Activated T-helper 2 cell treated with anti-CD3 and anti-CD28 coated beads, Interferon-gamma antibody, Interleukin-2, Interleukin-4, amounts not matched to agents 10 μg/mL and 5 μg/mL and 100 μg/mL, durations not matched to agents 14 hours and 24 hours and 36 hours (primary cell): ENCODE measurements around the gene CR1. TPM values are rescaled to one million over a fixed set of nuclear protein-coding genes. Genes with fewer than 3 reads are reported as not detected.
A peak's percentile ranks its signal among the peaks of the same experiment; 100 is the strongest.

Source experiments
- DNase-seq: peaks from one replicate; pipeline ENCODE4 v3.0.0; 2021; ENCODE audit warnings: low spot score
- H3K27ac Mint-ChIP-seq: one replicate; pipeline ENCODE4 v1.8.0; 2021; ENCODE audit warnings: mixed read lengths
- H3K27me3 Mint-ChIP-seq: one replicate; pipeline ENCODE4 v1.8.0; 2021; ENCODE audit warnings: low read depth, mixed read lengths
- H3K36me3 Mint-ChIP-seq: one replicate; pipeline ENCODE4 v1.8.0; 2021; ENCODE audit warnings: low read depth, mixed read lengths
- H3K4me1 Mint-ChIP-seq: one replicate; pipeline ENCODE4 v1.8.0; 2021; ENCODE audit warnings: low read depth, mixed read lengths
- H3K4me3 Mint-ChIP-seq: one replicate; pipeline ENCODE4 v1.8.0; 2021; ENCODE audit warnings: low read depth, mild to moderate bottlenecking, moderate library complexity, mixed read lengths
- H3K9me3 Mint-ChIP-seq: one replicate; pipeline ENCODE4 v1.8.0; 2021; ENCODE audit warnings: mixed read lengths
- intact Hi-C: fragments of 100-400 bp; cut with micrococcal nuclease; formaldehyde crosslinking; loops from one replicate; pipeline ENCODE4 v1.15.1; 2023
- total RNA-seq: library from RNA; stranded (reverse); gene quantifications from 2 replicates; pipeline ENCODE4 v1.2.3, GENCODE V29; 2022

The CR1 gene
- total RNA-seq, 1 donor from 2014 or later: not detected

DNA sequence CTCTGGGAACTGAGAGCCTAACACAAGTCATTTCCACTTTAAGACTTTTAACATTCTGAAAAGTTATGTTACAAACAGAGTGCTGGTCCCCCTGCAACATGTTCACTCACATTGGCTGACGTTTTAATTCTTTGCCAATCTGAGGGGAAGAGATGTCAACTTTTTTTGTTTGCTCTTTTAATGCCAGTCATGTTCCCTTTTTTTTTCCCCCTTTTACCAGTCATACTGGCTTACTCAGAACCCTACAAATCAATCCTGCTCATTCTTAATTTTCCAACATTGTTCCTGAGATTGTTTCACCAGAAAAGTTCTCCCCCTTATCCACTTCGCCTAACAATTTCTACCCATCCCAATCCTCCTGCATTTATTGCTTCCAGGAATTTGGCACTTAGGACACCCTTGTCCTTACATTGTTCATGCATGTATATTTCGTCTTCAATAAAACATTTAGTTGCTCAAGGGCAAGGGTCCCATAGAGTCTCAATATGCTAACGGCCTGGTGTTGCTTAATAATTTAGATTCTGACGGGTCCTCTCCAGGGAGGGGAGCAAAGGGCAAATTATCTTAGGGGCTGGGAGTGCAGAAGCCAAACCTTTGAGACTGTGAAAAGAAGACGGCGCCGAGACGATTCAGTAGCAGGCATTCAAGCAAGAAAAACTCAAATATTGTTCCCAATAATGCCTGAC, 148.4 kb downstream of the CR1 start:
- Mint-ChIP-seq H3K27me3 (peaks cover 51% of the 10 kb centered on the region), H3K4me1 (peaks cover 7% of the 10 kb centered on the region), H3K27ac (no peak overlapping the region), H3K36me3 (no peaks in the 10 kb centered on the region), H3K4me3 (peak overlapping the region; percentile 62), H3K9me3 (no peaks in the 10 kb centered on the region)
- intact Hi-C loops: no loop called here
- no peak for DNase-seq

DNA sequence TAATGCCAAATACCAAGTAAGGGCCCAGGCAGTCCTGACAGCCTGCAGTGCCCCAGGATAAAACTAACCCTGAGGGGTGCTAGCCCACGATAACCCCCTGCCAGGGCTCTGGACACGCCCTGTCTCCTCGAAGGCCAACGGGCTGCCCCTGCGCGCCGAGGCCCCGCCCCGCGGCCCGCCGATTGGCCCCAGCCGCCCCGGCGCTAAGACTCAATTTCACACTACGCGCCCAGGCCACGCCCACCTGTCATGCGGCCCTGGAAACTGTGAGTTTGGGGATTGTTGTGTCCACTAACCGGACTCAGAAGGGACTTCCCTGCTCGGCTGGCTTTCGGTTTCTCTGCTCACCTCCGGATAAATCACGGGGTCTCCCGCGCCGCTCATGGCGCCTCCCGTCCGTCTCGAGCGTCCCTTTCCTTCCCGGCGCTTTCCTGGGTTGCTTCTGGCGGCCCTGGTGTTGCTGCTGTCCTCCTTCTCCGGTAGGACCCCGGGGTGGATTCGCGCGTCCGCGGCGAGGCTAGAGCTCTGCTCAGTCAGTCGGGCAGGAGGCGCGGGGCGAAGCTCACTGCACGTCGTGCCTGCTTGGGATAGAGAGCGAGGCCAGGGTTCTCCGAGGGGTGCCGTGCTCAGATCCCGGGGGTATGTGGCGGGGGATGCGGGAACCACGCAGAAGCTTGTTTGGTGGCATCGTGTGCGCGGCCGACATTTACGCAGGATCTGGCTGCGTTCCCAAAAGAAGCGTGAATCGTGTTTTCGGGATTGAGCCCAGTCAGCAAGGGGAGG, 149.1 kb downstream of the CR1 start, which contains the start of gene CR1L:
Gene CR1L, plus strand, starts transcription at position 282 of the 783 bp plus-strand sequence. Its CDS starts 101 bp downstream, at position 383.
- no peak within 1 kb of the TSS for H3K27ac Mint-ChIP-seq
- H3K4me3 Mint-ChIP-seq: peak within 1 kb of the TSS; percentile 62
- peaks cover 49% of the 10 kb centered on the region for H3K27me3 Mint-ChIP-seq
- DNase-seq: peak; percentile 72
- intact Hi-C loops: no loop called here
- H3K36me3 Mint-ChIP-seq: no peaks in the 10 kb centered on the region
- H3K9me3 Mint-ChIP-seq: no peaks in the 10 kb centered on the region
- H3K4me1 Mint-ChIP-seq: peaks cover 7% of the 10 kb centered on the region

DNA sequence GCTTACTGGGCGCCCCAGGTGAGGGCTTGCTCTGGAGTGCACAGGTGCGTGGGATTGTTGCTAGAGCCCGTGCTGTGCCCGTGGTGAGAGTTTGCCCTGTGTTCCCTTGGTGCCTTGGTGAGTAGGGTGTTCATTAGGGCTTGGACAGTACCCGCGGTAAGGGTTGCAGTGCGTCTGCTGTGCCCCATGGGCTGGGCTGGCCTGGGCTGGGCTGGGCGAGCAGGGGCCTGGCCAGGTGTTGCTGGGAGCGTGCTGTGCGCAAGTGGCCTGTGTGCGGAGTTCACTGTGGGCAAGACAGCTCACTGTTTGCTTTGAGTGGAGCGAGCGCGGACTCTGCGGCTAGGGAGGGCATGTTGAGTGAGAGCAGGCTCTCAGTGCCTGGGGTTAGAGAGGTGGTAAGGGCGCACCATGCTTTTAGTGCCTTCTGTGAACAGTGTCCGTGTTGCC, 149.7 kb downstream of the CR1 start:
- peaks cover 51% of the 10 kb centered on the region for H3K27me3 Mint-ChIP-seq

DNA sequence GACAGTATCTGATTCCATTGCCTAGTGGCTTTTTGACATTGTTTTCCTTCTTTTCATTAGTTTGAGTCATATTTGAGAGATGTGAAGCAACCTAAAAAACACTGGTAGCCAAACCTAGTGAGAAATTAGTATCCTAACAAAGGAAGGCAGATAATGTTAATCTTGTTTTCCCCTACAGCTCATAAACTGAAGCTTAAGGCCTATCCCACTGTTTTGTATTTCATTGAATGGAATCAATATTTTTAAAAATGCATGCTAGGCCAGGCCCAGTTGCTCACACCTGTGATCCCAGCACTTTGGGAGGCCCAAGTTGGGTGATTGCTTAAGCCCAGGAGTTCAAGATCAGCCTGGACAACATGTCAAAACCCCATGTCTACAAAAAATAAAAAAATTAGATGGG, 150.2 kb downstream of the CR1 start:
- H3K4me1 Mint-ChIP-seq: peaks cover 7% of the 10 kb centered on the region
- H3K27ac Mint-ChIP-seq: no peak overlapping the region
- no peaks in the 10 kb centered on the region for H3K36me3 Mint-ChIP-seq
- H3K4me3 Mint-ChIP-seq: no peak overlapping the region
- peaks cover 47% of the 10 kb centered on the region for H3K27me3 Mint-ChIP-seq
- intact Hi-C loops: no loop called here
- DNase-seq: no peak
- no peaks in the 10 kb centered on the region for H3K9me3 Mint-ChIP-seq

More for the DNA sequence above, 149.7 kb downstream of the CR1 start:
- H3K9me3 Mint-ChIP-seq: no peaks in the 10 kb centered on the region
- H3K27ac Mint-ChIP-seq: no peak overlapping the region
- H3K4me1 Mint-ChIP-seq: peaks cover 7% of the 10 kb centered on the region
- no peak for DNase-seq
- intact Hi-C loops: no loop called here
- no peaks in the 10 kb centered on the region for H3K36me3 Mint-ChIP-seq
- no peak overlapping the region for H3K4me3 Mint-ChIP-seq

DNA sequence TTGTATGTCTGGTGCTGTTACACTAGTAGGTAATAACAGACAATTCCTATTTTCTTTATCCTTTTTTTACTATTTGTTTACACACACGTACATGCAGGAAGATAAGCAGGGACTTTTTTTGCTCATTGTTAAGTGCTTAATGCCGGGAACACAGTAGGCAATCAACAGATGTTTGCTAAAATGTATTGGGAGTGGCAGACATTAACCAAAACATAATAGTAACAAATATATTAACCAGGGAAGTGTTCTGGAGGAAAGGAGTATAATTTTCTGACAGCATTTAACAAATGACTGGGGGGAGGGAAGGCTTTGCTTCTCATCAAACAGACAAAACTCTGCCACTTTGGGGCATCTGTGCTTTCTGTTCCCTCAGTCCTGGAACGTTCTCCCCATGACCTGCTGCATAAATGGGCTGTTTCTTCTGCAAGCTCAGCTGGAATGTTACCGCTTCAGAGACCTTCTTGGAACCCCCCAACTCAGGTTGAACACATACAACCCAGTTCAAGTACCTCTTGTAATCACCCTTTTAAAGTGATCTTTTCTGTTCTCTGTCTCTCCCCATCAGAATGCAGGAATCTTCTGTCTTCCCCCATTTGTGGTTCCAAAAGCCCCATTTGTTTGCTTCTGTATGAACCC, 151.1 kb downstream of the CR1 start:
- H3K27ac Mint-ChIP-seq: no peak overlapping the region
- no peaks in the 10 kb centered on the region for H3K36me3 Mint-ChIP-seq
- no peaks in the 10 kb centered on the region for H3K9me3 Mint-ChIP-seq
- H3K4me3 Mint-ChIP-seq: no peak overlapping the region
- peaks cover 44% of the 10 kb centered on the region for H3K27me3 Mint-ChIP-seq
- no peak for DNase-seq
- intact Hi-C loops: no loop called here
- H3K4me1 Mint-ChIP-seq: peaks cover 7% of the 10 kb centered on the region

DNA sequence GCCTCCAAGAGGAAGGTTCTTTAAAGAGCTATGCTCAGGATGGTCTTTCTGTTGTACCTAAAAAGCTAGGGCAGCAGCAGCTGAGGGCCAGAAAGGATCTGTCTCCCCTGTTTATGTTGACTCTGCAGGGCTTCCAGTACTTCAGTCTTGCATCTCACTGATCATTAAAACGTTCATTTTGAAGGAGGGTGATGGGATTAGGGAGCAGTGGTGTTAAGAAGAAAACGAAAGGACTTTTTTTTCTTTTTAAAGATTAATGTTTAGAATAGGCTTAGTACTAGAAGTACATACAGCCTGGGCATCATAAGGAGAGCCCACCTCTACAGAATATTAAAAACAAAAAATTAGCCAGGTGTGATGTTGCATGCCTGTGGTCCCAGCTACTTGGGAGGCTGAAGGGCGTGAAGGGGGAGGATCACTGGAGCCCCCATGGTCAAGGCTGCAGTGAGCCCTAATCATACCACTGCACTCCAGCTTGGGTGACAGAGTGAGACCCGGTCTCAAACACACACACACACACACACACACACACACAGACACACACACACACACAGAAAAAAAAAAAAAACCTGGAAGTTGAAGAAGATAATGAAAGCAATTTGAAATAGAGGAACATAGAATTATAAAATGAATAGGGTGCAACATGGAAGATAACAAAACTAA, 151.8 kb downstream of the CR1 start:
- intact Hi-C loops: no loop called here
- Mint-ChIP-seq H3K9me3 (no peaks in the 10 kb centered on the region), H3K27ac (no peak overlapping the region), H3K36me3 (no peaks in the 10 kb centered on the region), H3K4me1 (peaks cover 7% of the 10 kb centered on the region), H3K4me3 (no peak overlapping the region), H3K27me3 (peaks cover 42% of the 10 kb centered on the region)
- no peak for DNase-seq

DNA sequence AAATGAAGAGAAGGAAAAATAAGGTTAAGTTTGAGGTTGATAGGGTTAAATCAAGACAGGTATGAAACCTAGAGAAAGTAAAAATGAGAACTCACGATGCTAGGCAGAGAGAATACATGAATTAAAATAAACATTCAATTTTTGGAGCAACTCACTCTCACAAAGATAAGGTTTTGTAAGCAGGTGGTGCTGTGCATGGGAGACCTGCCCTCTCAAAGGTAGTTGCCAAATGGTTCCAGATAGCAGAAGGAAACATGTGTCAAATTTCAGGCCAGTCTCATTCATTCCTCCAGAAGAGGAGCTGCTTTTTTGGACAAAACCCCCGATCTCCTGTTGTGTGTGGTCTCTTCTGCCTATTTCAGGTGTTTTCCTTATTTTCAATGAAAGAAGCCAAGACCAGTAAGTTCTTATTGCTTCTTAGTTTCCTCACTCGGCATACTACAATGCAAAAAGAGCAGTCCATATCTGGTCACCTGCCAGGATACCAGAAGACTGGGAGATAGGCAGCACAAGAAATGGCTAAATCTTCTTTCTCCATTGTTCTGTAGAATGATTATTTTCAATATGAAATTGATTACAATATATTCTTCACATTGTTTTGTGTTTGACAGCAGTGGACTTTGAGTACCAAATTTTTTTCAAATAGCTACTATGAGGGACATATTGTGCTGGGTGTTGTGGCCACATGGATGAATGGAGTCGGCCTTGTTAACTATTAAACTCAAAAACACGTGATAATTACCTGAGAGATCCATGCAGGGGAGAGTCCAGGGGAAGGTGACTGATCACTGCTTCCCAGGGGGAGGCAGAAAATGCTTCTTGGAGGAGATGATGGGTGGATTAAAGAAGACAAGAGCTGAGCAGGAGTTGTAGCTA, 152.6 kb downstream of the CR1 start:
- Mint-ChIP-seq H3K27ac (no peak overlapping the region), H3K9me3 (no peaks in the 10 kb centered on the region), H3K4me1 (peaks cover 7% of the 10 kb centered on the region), H3K36me3 (no peaks in the 10 kb centered on the region), H3K4me3 (no peak overlapping the region), H3K27me3 (peaks cover 39% of the 10 kb centered on the region)
- no peak for DNase-seq
- intact Hi-C loops: no loop called here

DNA sequence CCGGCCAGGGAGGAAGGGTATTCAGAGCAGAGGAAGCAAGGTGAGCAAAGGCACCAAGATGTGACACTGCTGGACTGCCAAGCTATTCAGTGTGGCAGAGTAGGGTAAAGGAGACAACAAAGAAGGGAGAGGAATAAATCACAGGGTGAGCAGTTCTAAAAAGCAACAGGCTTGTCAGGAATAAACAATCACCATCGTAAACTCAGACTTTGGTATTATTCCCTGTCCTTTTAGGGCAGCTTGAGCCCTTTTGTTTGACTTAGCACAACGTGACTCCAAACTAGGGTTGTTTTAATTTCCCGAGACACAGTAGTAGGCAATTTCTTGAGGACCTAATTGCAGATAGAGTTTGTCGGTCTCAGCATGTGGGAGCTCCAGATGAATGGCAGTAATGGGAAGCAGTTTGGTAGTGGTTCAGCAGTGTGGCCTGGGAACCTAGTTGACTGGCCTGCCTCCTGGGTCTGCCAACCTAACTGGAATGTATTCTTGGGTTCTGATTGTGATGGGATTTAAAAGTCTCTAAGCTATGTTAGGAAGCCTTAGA, 153.3 kb downstream of the CR1 start:
- Mint-ChIP-seq H3K9me3 (no peaks in the 10 kb centered on the region), H3K27me3 (peaks cover 37% of the 10 kb centered on the region), H3K27ac (no peak overlapping the region), H3K4me3 (no peak overlapping the region), H3K36me3 (no peaks in the 10 kb centered on the region), H3K4me1 (peaks cover 5% of the 10 kb centered on the region)
- DNase-seq: no peak
- intact Hi-C loops: no loop called here

DNA sequence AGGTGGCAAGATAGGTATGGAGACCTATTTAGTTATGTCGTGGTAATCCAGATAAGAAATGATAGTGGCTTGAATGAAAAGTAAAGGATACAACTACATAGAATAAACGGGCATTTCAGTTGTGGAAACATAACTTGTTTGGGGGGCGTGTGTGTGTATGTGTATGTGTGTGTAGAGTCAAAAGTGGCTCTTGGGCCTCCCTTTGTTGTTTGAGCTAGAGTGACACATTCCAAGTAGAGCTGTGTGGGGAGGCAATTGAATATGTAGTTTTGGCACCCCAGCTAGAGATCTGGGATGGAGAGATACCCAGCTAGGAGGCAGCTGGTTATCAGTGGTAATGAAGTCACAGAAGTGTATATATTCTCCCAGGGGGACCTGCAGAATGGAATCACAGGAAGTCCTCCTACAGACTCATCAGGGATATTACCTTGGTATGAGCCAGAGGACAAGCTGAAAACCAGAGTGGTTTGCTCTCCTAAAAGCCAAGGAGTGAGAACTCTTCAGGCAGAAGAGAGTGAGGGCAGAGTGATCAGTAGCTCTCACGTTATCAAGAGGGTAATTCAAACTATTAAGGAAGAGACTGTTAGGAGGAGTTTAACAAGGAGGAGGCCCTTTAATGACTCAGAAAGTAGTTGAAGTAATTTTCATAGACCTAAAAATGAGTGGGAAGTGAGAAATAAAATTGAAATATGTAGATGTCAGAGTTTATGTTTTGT, 154.1 kb downstream of the CR1 start:
- intact Hi-C loops: no loop called here
- Mint-ChIP-seq H3K27me3 (peaks cover 36% of the 10 kb centered on the region), H3K4me3 (no peak overlapping the region)

DNA sequence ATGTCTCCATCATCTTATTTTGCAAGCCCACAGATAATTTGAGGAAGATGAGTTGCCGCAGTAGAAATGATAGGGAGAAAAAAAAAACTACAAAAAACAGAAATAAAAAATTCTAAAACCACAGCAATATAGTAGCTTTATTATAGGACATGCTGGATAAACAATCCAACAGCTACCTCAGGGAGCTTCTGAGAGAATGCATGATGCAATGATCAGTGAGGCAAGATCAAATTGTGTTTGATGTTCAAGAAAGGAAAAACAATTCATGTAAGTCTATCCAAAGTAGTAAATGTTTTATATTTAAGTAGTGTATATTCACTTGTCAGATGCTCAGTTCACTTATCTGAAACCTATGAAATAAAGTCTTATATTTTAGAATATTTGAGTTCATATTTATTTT, 155.6 kb downstream of the CR1 start:
- DNase-seq: no peak
- intact Hi-C loops: no loop called here
- H3K4me3 Mint-ChIP-seq: no peak overlapping the region
- no peaks in the 10 kb centered on the region for H3K4me1 Mint-ChIP-seq
- peaks cover 33% of the 10 kb centered on the region for H3K27me3 Mint-ChIP-seq
- H3K9me3 Mint-ChIP-seq: no peaks in the 10 kb centered on the region
- no peaks in the 10 kb centered on the region for H3K36me3 Mint-ChIP-seq
- no peak overlapping the region for H3K27ac Mint-ChIP-seq

More for the DNA sequence above, 154.1 kb downstream of the CR1 start:
- peaks cover 2% of the 10 kb centered on the region for H3K4me1 Mint-ChIP-seq
- H3K27ac Mint-ChIP-seq: no peak overlapping the region
- H3K36me3 Mint-ChIP-seq: no peaks in the 10 kb centered on the region
- no peak for DNase-seq
- H3K9me3 Mint-ChIP-seq: no peaks in the 10 kb centered on the region

DNA sequence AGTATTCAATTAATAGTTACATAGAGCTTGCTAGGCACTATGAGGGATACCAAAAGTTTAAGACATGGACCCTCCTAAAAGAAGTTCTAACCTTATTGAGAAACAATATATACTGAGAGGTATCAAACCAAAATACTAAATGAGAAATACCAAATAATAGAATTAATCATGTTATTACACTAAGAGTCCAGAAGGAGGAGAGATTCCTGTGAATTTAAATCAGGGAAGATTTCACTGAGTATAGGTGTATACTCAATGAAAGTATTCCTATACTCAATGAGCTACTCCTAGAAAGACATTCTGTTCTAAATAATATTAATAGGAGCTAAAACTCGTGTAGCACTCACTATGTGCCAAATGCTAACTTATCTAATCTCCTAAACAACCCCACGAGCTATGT, 158.4 kb downstream of the CR1 start:
- Mint-ChIP-seq H3K27me3 (peaks cover 27% of the 10 kb centered on the region), H3K4me1 (no peaks in the 10 kb centered on the region), H3K4me3 (no peak overlapping the region), H3K27ac (no peak overlapping the region), H3K9me3 (no peaks in the 10 kb centered on the region), H3K36me3 (no peaks in the 10 kb centered on the region)
- DNase-seq: no peak
- intact Hi-C loops: no loop called here
